ENCODE data around the gene SHOC2.
"Not testable (repeated sequence)": the region's sequence is repeated elsewhere in the genome, so short reads cannot be mapped to it uniquely, and the experiment has no call there.

SHOC2 gene

GRCh38 chr10:110901954-110902819, 17.2 kb upstream of the SHOC2 start:
- DNase-seq = no peak

- DNase-seq = no peak
These were observed 15.8 kb upstream of the SHOC2 start for GRCh38 chr10:110903280-110904278.

- no peak for DNase-seq
These were observed 9.3 kb upstream of the SHOC2 start for GRCh38 chr10:110910138-110910537.

- DNase-seq = no peak
These were observed 7.0 kb upstream of the SHOC2 start for GRCh38 chr10:110912374-110912773.

GRCh38 chr10:110914431-110914830, 5.0 kb upstream of the SHOC2 start:
- DNase-seq = no peak

GRCh38 chr10:110915035-110915434, 4.4 kb upstream of the SHOC2 start:
- DNase-seq = no peak

- DNase-seq = not testable (repeated sequence)
These were observed 3.8 kb upstream of the SHOC2 start for GRCh38 chr10:110915600-110915999.

- no peak for DNase-seq
These were observed 2.7 kb upstream of the SHOC2 start for GRCh38 chr10:110916554-110917346.

- no peak for DNase-seq
These were observed 1.1 kb upstream of the SHOC2 start for GRCh38 chr10:110918269-110918642.

GRCh38 chr10:110918643-110919348, 608 bp upstream of the SHOC2 start, which contains the start of gene BBIP1:
TSS of gene BBIP1 (minus strand) at chr10:110919180. CDS start at chr10:110918157, 1,023 bp downstream.
- peak; percentile 95 for DNase-seq

- no peak for DNase-seq
These were observed 822 bp downstream of the SHOC2 start for GRCh38 chr10:110919971-110920881.

- DNase-seq = no peak
These were observed 4.6 kb downstream of the SHOC2 start for GRCh38 chr10:110923856-110924493.

- no peak for DNase-seq
These were observed 8.1 kb downstream of the SHOC2 start for GRCh38 chr10:110927461-110927860.

- no peak for DNase-seq
These were observed 12.5 kb downstream of the SHOC2 start for GRCh38 chr10:110931769-110932381.

GRCh38 chr10:110932505-110933180, 13.2 kb downstream of the SHOC2 start:
- DNase-seq = no peak

- DNase-seq = no peak
These were observed 17.4 kb downstream of the SHOC2 start for GRCh38 chr10:110936757-110937156.

- no peak for DNase-seq
These were observed 20.0 kb downstream of the SHOC2 start for GRCh38 chr10:110939419-110939818.

GRCh38 chr10:110944792-110945396, 25.5 kb downstream of the SHOC2 start:
- no peak for DNase-seq

GRCh38 chr10:110946496-110946895, 27.1 kb downstream of the SHOC2 start:
- no peak for DNase-seq
